ENCODE data around the gene CRYGS.
A peak's percentile ranks its signal among the peaks of the same experiment; 100 is the strongest.
"Not testable (repeated sequence)": the region's sequence is repeated elsewhere in the genome, so short reads cannot be mapped to it uniquely, and the experiment has no call there.

CRYGS gene

GRCh38 chr3:186544281-186544680 is at the start of gene CRYGS:
TSS of gene CRYGS (minus strand) at chr3:186544380. CDS start at chr3:186544326, 54 bp downstream.
- DNase-seq = no peak

GRCh38 chr3:186593862-186594261 is 49.7 kb upstream of the CRYGS start:
- no peak for DNase-seq

GRCh38 chr3:186592682-186593081 is 48.5 kb upstream of the CRYGS start:
- no peak for DNase-seq

- DNase-seq = no peak
Observed at GRCh38 chr3:186590580-186591295, 46.6 kb upstream of the CRYGS start.

- no peak for DNase-seq
Observed at GRCh38 chr3:186589856-186590579, 45.8 kb upstream of the CRYGS start.

GRCh38 chr3:186589121-186589520 is 44.9 kb upstream of the CRYGS start:
- DNase-seq = no peak

GRCh38 chr3:186588632-186589031 is 44.5 kb upstream of the CRYGS start:
- DNase-seq = no peak

- DNase-seq = no peak
Observed at GRCh38 chr3:186587183-186587582, 43.0 kb upstream of the CRYGS start.

GRCh38 chr3:186586245-186586644 is 42.1 kb upstream of the CRYGS start:
- not testable (repeated sequence) for DNase-seq

- no peak for DNase-seq
Observed at GRCh38 chr3:186583831-186584230, 39.7 kb upstream of the CRYGS start.

GRCh38 chr3:186582541-186582940 is 38.4 kb upstream of the CRYGS start:
- no peak for DNase-seq

GRCh38 chr3:186580785-186581184 is 36.6 kb upstream of the CRYGS start:
- DNase-seq = no peak

- DNase-seq = no peak
Observed at GRCh38 chr3:186577521-186577920, 33.3 kb upstream of the CRYGS start.

- DNase-seq = no peak
Observed at GRCh38 chr3:186571644-186572013, 27.4 kb upstream of the CRYGS start.

- DNase-seq = no peak
Observed at GRCh38 chr3:186570941-186571643, 26.9 kb upstream of the CRYGS start.

GRCh38 chr3:186570096-186570940 is 26.1 kb upstream of the CRYGS start, which contains the start of gene DNAJB11:
TSS of gene DNAJB11 (plus strand) at chr3:186570720. CDS start at chr3:186570898, 178 bp downstream.
- peak; percentile 99 for DNase-seq

- DNase-seq = no peak
Observed at GRCh38 chr3:186569779-186570095, 25.6 kb upstream of the CRYGS start.

- DNase-seq = not testable (repeated sequence)
Observed at GRCh38 chr3:186569361-186569760, 25.2 kb upstream of the CRYGS start.

GRCh38 chr3:186567072-186567921 is 23.1 kb upstream of the CRYGS start, which contains the start of gene TBCCD1:
TSS of gene TBCCD1 (minus strand) at chr3:186567339. CDS start at chr3:186564329, 3,010 bp downstream.
- peak; percentile 94 for DNase-seq

- no peak for DNase-seq
Observed at GRCh38 chr3:186566772-186567071, 22.5 kb upstream of the CRYGS start.

GRCh38 chr3:186564586-186564985 is 20.4 kb upstream of the CRYGS start:
- no peak for DNase-seq
